PFSK-1 (cell line): ENCODE data around the gene CCDC7. TPM values are rescaled to one million over a fixed set of nuclear protein-coding genes. Genes with fewer than 3 reads are reported as not detected.

Source experiments
- FOXP2 ChIP-seq: optimal IDR thresholded peaks from 2 replicates; pipeline ENCODE3; 2011; ENCODE audit warnings: borderline replicate concordance, control low read depth, inconsistent platforms; ENCODE audit not compliant: insufficient read depth; ENCODE audit errors: extremely low read length, extremely low read depth
- POLR2AphosphoS5 ChIP-seq: IDR thresholded peaks from 2 replicates; pipeline ENCODE4 v1.6.1; 2012; ENCODE audit warnings: low read depth, mild to moderate bottlenecking, control low read depth, low read length, moderate library complexity
- REST ChIP-seq, 2 experiments: IDR thresholded peaks; 2 replicates each; pipeline versions ENCODE4 v1.6.1 to v1.8.0; 2011 to 2012; ENCODE audit warnings: low read depth in 2 of 2, low read length in 2 of 2, control low read depth in 1 of 2, inconsistent platforms in 1 of 2, mild to moderate bottlenecking in 1 of 2, moderate library complexity in 1 of 2; ENCODE audit not compliant: insufficient read depth in 1 of 2
- SIN3A ChIP-seq: IDR thresholded peaks from 2 replicates; pipeline ENCODE4 v1.6.1; 2012; ENCODE audit warnings: mild to moderate bottlenecking, low read length, moderate library complexity, borderline replicate concordance; ENCODE audit not compliant: insufficient read depth
- TAF1 ChIP-seq: IDR thresholded peaks from 2 replicates; pipeline ENCODE4 v1.6.1; 2012; ENCODE audit warnings: low read length, control low read depth, borderline replicate concordance; ENCODE audit not compliant: insufficient read depth
- polyA plus RNA-seq: library from polyadenylated mRNA; unstranded; fragments of >200 nt; gene quantifications from one replicate; pipeline ENCODE4 v1.2.1, GENCODE V29; 2012; ENCODE audit warnings: low read depth, missing spikeins; ENCODE audit not compliant: insufficient read length

The CCDC7 gene
- 0.26 TPM for polyA plus RNA-seq

- TF ChIP-seq SIN3A = 0 out of 2 replicates have a peak, but pooled peaks have one; percentile 24
- peak; percentile 71 for TF ChIP-seq FOXP2
- TF ChIP-seq REST (IDR thresholded peaks at IDR 0.05; ENCODE audit: insufficient read depth in 1 of 2, low read depth in 2 of 2, low read length in 2 of 2) = no peak
- peak; percentile 73; the same call in 1 of the 2 replicates for TF ChIP-seq TAF1
- peak; percentile 90 for TF ChIP-seq POLR2AphosphoS5
These were observed at the start of gene CCDC7 for GRCh38 chr10:32445740-32446535. Gene CCDC7, plus strand, starts transcription at chr10:32446140. Its CDS starts 5,503 bp downstream, at chr10:32451643.

GRCh38 chr10:32400961-32401360 is 45.0 kb upstream of the CCDC7 start:
- TF ChIP-seq REST (IDR thresholded peaks at IDR 0.05; ENCODE audit: insufficient read depth in 1 of 2, low read depth in 2 of 2, low read length in 2 of 2) = no peak

GRCh38 chr10:32402499-32402898 is 43.4 kb upstream of the CCDC7 start:
- TF ChIP-seq TAF1 (no peak), POLR2AphosphoS5 (no peak), FOXP2 (no peak), REST (IDR thresholded peaks at IDR 0.05; ENCODE audit: insufficient read depth in 1 of 2, low read depth in 2 of 2, low read length in 2 of 2) (no peak), SIN3A (no peak)

GRCh38 chr10:32403091-32403490 is 42.8 kb upstream of the CCDC7 start:
- TF ChIP-seq SIN3A = no peak
- TF ChIP-seq POLR2AphosphoS5 = no peak
- no peak for TF ChIP-seq REST (IDR thresholded peaks at IDR 0.05; ENCODE audit: insufficient read depth in 1 of 2, low read depth in 2 of 2, low read length in 2 of 2)
- TF ChIP-seq TAF1 = no peak
- no peak for TF ChIP-seq FOXP2
